A172 (cell line): ENCODE data around the gene P2RY13. TPM values are rescaled to one million over a fixed set of nuclear protein-coding genes. Genes with fewer than 3 reads are reported as not detected.

Source experiments
- DNase-seq: peaks from one replicate; pipeline ENCODE4 v3.0.0-alpha.2; 2015; ENCODE audit warnings: low spot score
- total RNA-seq: library from RNA; depleted of rRNA; stranded (reverse); fragments of >200 nt; shearing (Covaris generic); gene quantifications from 2 replicates; pipeline ENCODE4 v1.2.3, GENCODE V29; 2014; rRNA removed

Gene P2RY13
- total RNA-seq, 1 experiment from 2014 or later = not detected

GRCh38 chr3:151293127-151293526 is 36.2 kb downstream of the P2RY13 start:
- DNase-seq = no peak

GRCh38 chr3:151290673-151291072 is 38.7 kb downstream of the P2RY13 start:
- DNase-seq = peak; percentile 44

GRCh38 chr3:151289445-151289844 is 39.9 kb downstream of the P2RY13 start:
- no peak for DNase-seq

GRCh38 chr3:151285940-151286339 is 43.4 kb downstream of the P2RY13 start:
- DNase-seq = no peak

GRCh38 chr3:151283907-151284461 is 45.4 kb downstream of the P2RY13 start:
- DNase-seq = peak; percentile 60

GRCh38 chr3:151283387-151283786 is 46.0 kb downstream of the P2RY13 start:
- DNase-seq = no peak

GRCh38 chr3:151282921-151283320 is 46.4 kb downstream of the P2RY13 start:
- DNase-seq = peak; percentile 73

GRCh38 chr3:151281671-151282324 is 47.6 kb downstream of the P2RY13 start:
- no peak for DNase-seq

- DNase-seq = no peak
These were observed 51.1 kb downstream of the P2RY13 start, which contains the start of gene P2RY14 for GRCh38 chr3:151278230-151278629. Gene P2RY14, minus strand, starts transcription at chr3:151278542. Its CDS starts 64,226 bp downstream, at chr3:151214316.

- no peak for DNase-seq
These were observed 52.7 kb downstream of the P2RY13 start for GRCh38 chr3:151276687-151277042.

Other genes starting within 250 kb of the P2RY13 start
- gene MED12L, start 243.9 kb downstream of the P2RY13 start, total RNA-seq = 0.12 TPM in 2 replicates
- not detected in 2 replicates for gene GPR171, start 126.3 kb downstream of the P2RY13 start, total RNA-seq
- gene P2RY14, start 51.0 kb downstream of the P2RY13 start, total RNA-seq = 0.03 and 0.05 TPM in 2 replicates
- gene GPR87, start 12.7 kb downstream of the P2RY13 start, total RNA-seq = 0.77 TPM in 1 of 2 replicates, not detected in the other
- gene P2RY12, start 55.2 kb upstream of the P2RY13 start, total RNA-seq = not detected in 2 replicates
- 0.31 and 1.3 TPM in 2 replicates for gene IGSF10, start 131.5 kb upstream of the P2RY13 start, total RNA-seq